ENCODE results near the gene BLOC1S3. TPM values are rescaled to one million over a fixed set of nuclear protein-coding genes. Genes with fewer than 3 reads are reported as not detected.

Gene BLOC1S3, protein sequence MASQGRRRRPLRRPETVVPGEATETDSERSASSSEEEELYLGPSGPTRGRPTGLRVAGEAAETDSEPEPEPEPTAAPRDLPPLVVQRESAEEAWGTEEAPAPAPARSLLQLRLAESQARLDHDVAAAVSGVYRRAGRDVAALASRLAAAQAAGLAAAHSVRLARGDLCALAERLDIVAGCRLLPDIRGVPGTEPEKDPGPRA
- 1 to 10 TPM; 2.3 to 3.0 TPM for total RNA-seq
- polyA plus RNA-seq (ENCODE audit: insufficient read length in 2 of 2), result 10 to 100 TPM; 13.7 to 15.1 TPM
- long read RNA-seq, donor 1, partial matches to known transcripts, result 0 of 4 reads
- long read RNA-seq, donor 1, other reads (novel, unspliced or antisense), result 0 of 4 reads
- long read RNA-seq, donor 2, partial matches to known transcripts, result 0 of 2 reads
- long read RNA-seq, donor 2, other reads (novel, unspliced or antisense), result 0 of 2 reads
- long read RNA-seq, donor 3, partial matches to known transcripts, result 0 of 3 reads
- long read RNA-seq, donor 3, other reads (novel, unspliced or antisense), result 0 of 3 reads
- long read RNA-seq, donor 4, partial matches to known transcripts, result 0 of 2 reads
- long read RNA-seq, donor 4, other reads (novel, unspliced or antisense), result 0 of 2 reads

DNA sequence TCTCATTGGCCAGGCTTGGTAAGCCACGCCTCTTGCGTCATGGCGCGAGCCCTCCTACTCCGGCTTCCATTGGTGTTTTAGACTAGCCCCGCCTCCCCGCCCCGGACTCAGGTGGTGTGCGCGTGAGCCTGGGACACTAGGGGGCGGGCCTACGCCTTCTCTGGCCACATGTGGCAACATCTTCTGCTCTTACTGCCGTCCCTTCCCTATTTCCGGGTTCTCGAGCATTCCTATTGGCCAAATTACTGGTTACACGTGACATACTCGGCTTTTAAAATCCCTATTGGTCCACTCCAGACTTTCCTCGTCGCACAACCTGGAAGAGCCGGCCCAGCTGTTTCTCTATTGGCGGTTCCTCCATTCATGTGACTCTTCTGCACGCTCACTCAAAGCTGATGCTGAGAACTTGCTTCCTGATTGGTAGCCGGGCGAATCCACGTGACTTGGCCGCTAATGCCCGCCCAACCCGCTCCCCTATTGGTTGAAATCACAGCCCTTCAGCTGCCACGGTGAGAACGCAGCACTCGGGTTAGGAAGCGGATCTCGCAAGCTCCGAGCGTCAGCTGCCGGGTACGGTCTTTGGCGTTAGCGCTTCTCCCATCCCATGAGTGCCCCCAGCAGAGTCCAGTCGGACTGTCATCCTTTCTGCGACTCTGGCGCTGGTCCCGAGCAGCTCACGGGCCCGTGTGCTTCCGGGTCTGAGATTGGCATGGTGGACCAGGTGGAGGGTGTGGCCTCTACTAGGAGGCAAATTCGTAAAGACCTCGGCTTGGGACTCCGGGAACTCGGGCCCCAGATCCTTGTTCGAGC, at the start of gene BLOC1S3:
Gene BLOC1S3 (plus strand): TSS at position 523 of the 810 bp plus-strand sequence. CDS start 513 bp downstream, outside the sequence.
- peak within 1 kb of the TSS; percentile 87 for H3K4me3 ChIP-seq (ENCODE audit: low read depth, low read length)
- under 1% methylated on average over 51 of the region's 51 CpGs for WGBS (ENCODE audit: insufficient coverage)
- peak; percentile 99 to 100 (median 100) for DNase-seq (ENCODE audit: low read depth in 4 of 6, low spot score in 6 of 6)

DNA sequence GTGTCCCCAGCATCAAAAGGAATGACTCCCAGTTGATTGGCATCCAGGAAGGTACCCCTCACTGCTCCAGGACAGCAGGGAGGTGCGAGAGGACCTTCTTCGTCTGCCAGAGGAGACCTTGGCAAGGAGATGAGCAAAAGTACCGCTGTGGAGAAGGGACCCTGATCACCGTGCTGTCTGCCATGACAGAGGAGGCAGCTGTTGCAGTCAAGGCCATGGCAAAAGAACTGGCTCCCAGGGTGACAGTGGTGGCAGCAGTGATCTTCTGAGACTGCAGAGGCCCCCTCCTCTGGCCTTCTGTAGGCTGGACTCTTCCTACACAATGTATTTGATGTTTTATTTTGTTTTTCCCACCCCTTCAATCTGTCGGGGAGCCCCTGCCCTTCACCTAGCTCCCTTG, 49.8 kb upstream of the BLOC1S3 start:
- WGBS (ENCODE audit: insufficient coverage), result 87% methylated on average over 4 of the region's 5 CpGs

More for the DNA sequence above, at the start of gene BLOC1S3:
- H3K9me3 ChIP-seq (ENCODE audit: control insufficient read depth, insufficient read depth, low read length), result no peaks in the 10 kb centered on the region
- peaks cover 12% of the 10 kb centered on the region for H3K36me3 ChIP-seq (ENCODE audit: control insufficient read depth, insufficient read depth, low read length)
- no peaks in the 10 kb centered on the region for H3K27me3 ChIP-seq (ENCODE audit: control insufficient read depth, insufficient read depth, low read length)
- peak within 1 kb of the TSS; percentile 95 for H3K27ac ChIP-seq (ENCODE audit: low read depth, low read length)
- peaks cover 25% of the 10 kb centered on the region for H3K4me1 ChIP-seq (ENCODE audit: control insufficient read depth, insufficient read depth, low read length)

DNA sequence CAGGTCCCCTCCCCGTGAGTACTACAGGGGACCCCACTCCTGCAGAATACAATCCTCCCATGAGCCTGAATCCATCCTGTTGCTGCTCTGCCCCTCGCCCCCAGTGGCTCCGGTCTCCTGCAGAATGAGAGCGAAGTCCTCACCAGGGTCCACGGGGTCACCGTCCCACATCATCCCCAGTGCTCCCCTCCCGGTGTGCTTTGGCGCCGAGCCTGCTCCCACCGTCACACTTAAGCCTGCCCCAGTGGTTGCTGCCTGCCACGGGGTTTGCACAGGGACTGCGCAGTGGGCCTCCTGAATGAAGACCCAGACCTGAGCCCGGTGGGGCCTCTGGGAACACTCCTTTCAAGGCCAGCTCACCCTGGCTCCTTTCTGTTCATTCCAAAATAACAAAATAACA, 48.3 kb upstream of the BLOC1S3 start:
- no peak for DNase-seq (ENCODE audit: low read depth in 4 of 6, low spot score in 6 of 6)
- H3K27ac ChIP-seq (ENCODE audit: low read depth, low read length), result no peak overlapping the region
- peaks cover 16% of the 10 kb centered on the region for H3K4me1 ChIP-seq (ENCODE audit: control insufficient read depth, insufficient read depth, low read length)
- H3K27me3 ChIP-seq (ENCODE audit: control insufficient read depth, insufficient read depth, low read length), result no peaks in the 10 kb centered on the region
- H3K9me3 ChIP-seq (ENCODE audit: control insufficient read depth, insufficient read depth, low read length), result no peaks in the 10 kb centered on the region
- 78% methylated on average over 13 of the region's 13 CpGs for whole genome bisulfite sequencing (ENCODE audit: insufficient coverage)
- peaks cover 31% of the 10 kb centered on the region for H3K36me3 ChIP-seq (ENCODE audit: control insufficient read depth, insufficient read depth, low read length)
- no peak overlapping the region for H3K4me3 ChIP-seq (ENCODE audit: low read depth, low read length)

More for the DNA sequence above, 49.8 kb upstream of the BLOC1S3 start:
- Histone ChIP-seq H3K27ac (ENCODE audit: low read depth, low read length) (no peak overlapping the region), H3K4me1 (ENCODE audit: control insufficient read depth, insufficient read depth, low read length) (peaks cover 21% of the 10 kb centered on the region), H3K9me3 (ENCODE audit: control insufficient read depth, insufficient read depth, low read length) (no peaks in the 10 kb centered on the region), H3K27me3 (ENCODE audit: control insufficient read depth, insufficient read depth, low read length) (no peaks in the 10 kb centered on the region), H3K4me3 (ENCODE audit: low read depth, low read length) (no peak overlapping the region), H3K36me3 (ENCODE audit: control insufficient read depth, insufficient read depth, low read length) (peaks cover 24% of the 10 kb centered on the region)
- DNase-seq (ENCODE audit: low read depth in 4 of 6, low spot score in 6 of 6), result no peak

DNA sequence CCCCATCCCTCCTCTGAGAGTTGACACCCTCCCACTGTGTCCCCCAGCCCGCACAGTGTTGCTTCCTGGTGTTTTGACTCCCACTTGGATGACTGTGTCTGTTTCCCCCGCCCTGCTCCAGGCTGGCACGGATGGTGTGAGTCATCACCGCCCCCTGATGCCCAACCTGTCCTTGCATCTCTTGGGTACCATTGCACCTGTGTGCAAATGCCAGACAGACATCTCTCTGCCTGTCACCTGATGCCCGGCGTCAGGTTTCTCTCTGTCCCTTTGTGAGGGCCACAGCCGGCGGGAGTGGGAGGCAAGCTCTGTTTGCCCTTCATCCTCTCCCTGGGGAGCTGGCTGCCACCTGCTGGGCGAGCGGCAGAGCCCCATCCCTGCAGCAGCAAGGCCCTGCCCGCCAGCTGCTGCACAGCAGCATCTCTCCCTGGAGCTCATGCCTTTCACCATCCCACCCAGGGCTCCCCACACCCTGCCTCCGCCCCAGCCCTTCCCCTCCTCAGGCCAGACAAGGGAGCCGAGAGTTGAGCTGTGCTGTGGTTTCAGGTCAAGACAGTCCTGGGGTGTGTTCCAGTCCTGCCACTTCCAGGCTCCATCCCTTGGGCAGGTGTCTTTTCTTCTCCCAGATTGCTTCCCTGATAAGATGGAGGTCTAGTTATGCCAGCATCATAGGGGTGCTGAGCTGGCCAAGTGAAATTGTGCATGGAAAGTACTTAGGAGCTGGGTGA, 47.5 kb upstream of the BLOC1S3 start:
- peaks cover 32% of the 10 kb centered on the region for H3K36me3 ChIP-seq (ENCODE audit: control insufficient read depth, insufficient read depth, low read length)
- H3K27me3 ChIP-seq (ENCODE audit: control insufficient read depth, insufficient read depth, low read length), result no peaks in the 10 kb centered on the region
- no peak for DNase-seq (ENCODE audit: low read depth in 4 of 6, low spot score in 6 of 6)
- no peak overlapping the region for H3K27ac ChIP-seq (ENCODE audit: low read depth, low read length)
- H3K4me1 ChIP-seq (ENCODE audit: control insufficient read depth, insufficient read depth, low read length), result peaks cover 16% of the 10 kb centered on the region
- no peak overlapping the region for H3K4me3 ChIP-seq (ENCODE audit: low read depth, low read length)
- no peaks in the 10 kb centered on the region for H3K9me3 ChIP-seq (ENCODE audit: control insufficient read depth, insufficient read depth, low read length)
- 53% methylated on average over 11 of the region's 13 CpGs for WGBS (ENCODE audit: insufficient coverage)

DNA sequence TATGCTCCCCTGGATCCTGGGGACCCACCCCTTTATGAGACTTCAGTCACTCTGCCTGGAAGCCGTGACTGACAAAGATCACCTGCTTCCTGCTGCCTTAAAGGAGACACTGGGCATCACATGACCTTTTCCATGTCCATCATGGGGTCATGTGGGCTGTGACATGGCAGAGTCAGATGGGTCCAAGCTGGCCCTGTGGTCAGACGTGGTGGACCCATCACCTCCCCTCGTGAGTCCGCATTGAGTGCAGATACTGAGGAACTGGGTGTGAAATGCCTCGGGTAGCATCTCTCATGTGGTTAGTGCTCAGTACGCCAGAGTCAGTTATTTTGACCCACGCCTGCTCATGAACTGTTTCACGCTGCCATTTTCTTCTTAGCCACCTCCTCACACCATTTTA, 44.9 kb upstream of the BLOC1S3 start:
- Histone ChIP-seq H3K9me3 (ENCODE audit: control insufficient read depth, insufficient read depth, low read length) (no peaks in the 10 kb centered on the region), H3K4me3 (ENCODE audit: low read depth, low read length) (no peak overlapping the region), H3K4me1 (ENCODE audit: control insufficient read depth, insufficient read depth, low read length) (peaks cover 38% of the 10 kb centered on the region), H3K27ac (ENCODE audit: low read depth, low read length) (no peak overlapping the region), H3K36me3 (ENCODE audit: control insufficient read depth, insufficient read depth, low read length) (peaks cover 36% of the 10 kb centered on the region), H3K27me3 (ENCODE audit: control insufficient read depth, insufficient read depth, low read length) (no peaks in the 10 kb centered on the region)
- 91% methylated on average over 4 of the region's 8 CpGs for WGBS (ENCODE audit: insufficient coverage)
- no peak for DNase-seq (ENCODE audit: low read depth in 4 of 6, low spot score in 6 of 6)

DNA sequence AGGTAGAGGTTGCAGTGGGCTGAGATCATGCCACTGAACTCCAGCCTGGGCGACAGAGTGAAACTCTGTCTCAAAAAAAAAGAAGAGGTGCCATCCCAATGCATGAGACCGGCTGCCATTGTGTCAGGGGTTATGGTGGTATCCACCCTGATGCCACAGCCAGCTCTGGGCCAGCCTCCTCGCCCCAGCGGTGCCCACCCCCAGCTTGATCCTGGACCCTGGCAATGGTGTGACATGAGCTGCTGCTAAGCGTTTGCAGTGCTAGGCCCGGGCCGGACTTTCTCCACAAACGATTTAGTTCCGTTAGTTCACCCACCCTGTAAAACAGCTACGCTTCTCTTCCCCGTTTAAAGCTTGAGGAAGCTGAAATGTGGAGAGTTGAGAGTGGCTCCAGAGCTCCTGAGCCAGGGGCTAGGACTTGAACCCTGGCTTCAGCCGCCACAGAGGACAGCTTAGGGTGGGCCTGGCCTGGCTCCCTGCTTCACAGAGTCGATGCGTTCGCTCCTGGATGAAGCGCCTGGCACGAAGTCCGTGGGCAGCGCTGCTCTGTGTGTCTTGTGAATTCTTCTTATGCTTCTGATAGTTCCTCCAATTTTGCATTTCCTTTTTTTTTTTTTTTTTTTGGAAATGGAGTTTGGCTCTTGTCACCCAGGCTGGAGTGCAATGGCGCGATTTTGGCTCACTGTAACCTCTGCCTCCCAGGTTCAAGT, 43.3 kb upstream of the BLOC1S3 start:
- Histone ChIP-seq H3K27ac (ENCODE audit: low read depth, low read length) (no peak overlapping the region), H3K9me3 (ENCODE audit: control insufficient read depth, insufficient read depth, low read length) (no peaks in the 10 kb centered on the region), H3K36me3 (ENCODE audit: control insufficient read depth, insufficient read depth, low read length) (peaks cover 36% of the 10 kb centered on the region), H3K4me1 (ENCODE audit: control insufficient read depth, insufficient read depth, low read length) (peaks cover 35% of the 10 kb centered on the region), H3K4me3 (ENCODE audit: low read depth, low read length) (no peak overlapping the region), H3K27me3 (ENCODE audit: control insufficient read depth, insufficient read depth, low read length) (no peaks in the 10 kb centered on the region)
- DNase-seq (ENCODE audit: low read depth in 4 of 6, low spot score in 6 of 6), result no peak
- 98% methylated on average over 9 of the region's 21 CpGs for whole genome bisulfite sequencing (ENCODE audit: insufficient coverage)

DNA sequence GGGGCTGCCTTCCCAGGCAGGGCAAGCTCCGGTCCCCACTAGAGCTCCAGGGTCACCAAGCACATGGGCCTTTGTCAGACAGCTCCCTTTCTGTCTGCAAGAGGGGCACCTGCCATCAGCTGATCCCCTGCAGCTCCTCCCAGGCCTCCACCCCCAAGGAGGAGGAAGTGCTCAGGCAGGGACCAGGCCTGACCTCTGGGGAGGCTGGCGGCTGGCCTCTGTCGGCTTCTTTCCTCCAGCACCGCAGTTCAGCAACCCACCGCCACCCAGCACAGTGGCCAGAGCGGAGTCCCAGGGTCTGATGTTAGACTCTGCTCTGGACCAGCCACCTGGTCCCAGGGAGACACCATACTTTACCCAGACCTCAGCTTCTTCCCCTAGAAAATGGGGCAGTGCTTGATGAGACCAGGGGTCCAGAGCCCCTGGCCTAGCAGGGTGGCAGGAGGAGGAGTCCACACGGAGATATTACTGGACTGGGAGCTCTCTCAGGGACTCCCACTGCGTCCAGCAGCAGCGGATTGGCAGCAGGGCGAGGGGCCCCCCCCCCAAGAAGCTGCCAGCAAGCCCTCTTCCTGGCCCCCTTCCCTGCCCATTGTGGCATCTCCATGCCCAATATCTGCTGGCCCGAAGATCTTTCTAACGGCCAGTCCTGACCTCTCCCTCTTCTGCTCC, 41.9 kb upstream of the BLOC1S3 start:
- H3K4me1 ChIP-seq (ENCODE audit: control insufficient read depth, insufficient read depth, low read length), result peaks cover 28% of the 10 kb centered on the region
- H3K4me3 ChIP-seq (ENCODE audit: low read depth, low read length), result no peak overlapping the region
- peak overlapping the region; percentile 52 for H3K27ac ChIP-seq (ENCODE audit: low read depth, low read length)
- H3K27me3 ChIP-seq (ENCODE audit: control insufficient read depth, insufficient read depth, low read length), result no peaks in the 10 kb centered on the region
- no peaks in the 10 kb centered on the region for H3K9me3 ChIP-seq (ENCODE audit: control insufficient read depth, insufficient read depth, low read length)
- 48% methylated on average over 10 of the region's 12 CpGs for WGBS (ENCODE audit: insufficient coverage)
- peaks cover 43% of the 10 kb centered on the region for H3K36me3 ChIP-seq (ENCODE audit: control insufficient read depth, insufficient read depth, low read length)
- DNase-seq (ENCODE audit: low read depth in 4 of 6, low spot score in 6 of 6), result no peak

DNA sequence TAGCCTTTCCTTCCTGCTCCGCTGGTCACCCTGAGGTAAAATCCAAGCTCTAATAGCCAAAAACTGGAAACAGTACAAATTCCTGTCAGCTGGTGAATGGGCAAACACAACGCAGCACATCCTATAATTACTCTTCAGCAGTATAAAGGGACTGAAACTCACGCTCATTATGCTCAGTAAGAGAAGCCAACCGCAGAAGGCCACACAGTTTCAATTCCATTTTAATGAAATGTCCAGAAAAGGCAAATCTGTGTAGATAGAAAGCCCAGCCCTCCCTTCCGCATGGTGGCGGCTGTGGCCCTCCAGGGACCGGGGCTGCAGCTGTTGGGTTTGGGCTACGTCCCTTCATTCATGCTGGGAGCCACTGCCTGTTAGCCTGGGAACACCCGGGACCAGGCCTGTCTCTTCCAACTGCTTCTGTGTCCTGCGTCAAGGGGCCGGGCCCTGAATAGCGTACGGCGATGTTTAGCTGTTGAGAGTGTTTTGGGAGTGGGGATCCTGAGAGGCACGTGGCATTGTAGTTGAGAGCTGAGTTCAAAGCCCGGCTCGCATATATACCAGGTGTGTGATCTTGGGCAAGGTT, 41.3 kb upstream of the BLOC1S3 start:
- peak in 3 of 6 donors; percentile 23 to 89 (median 70) for DNase-seq (ENCODE audit: low read depth in 4 of 6, low spot score in 6 of 6)
- H3K27me3 ChIP-seq (ENCODE audit: control insufficient read depth, insufficient read depth, low read length), result no peaks in the 10 kb centered on the region
- 34% methylated on average over 12 of the region's 17 CpGs for WGBS (ENCODE audit: insufficient coverage)
- peaks cover 49% of the 10 kb centered on the region for H3K36me3 ChIP-seq (ENCODE audit: control insufficient read depth, insufficient read depth, low read length)
- H3K4me3 ChIP-seq (ENCODE audit: low read depth, low read length), result no peak overlapping the region
- no peak overlapping the region for H3K27ac ChIP-seq (ENCODE audit: low read depth, low read length)
- H3K4me1 ChIP-seq (ENCODE audit: control insufficient read depth, insufficient read depth, low read length), result peaks cover 28% of the 10 kb centered on the region
- no peaks in the 10 kb centered on the region for H3K9me3 ChIP-seq (ENCODE audit: control insufficient read depth, insufficient read depth, low read length)
